MV-4-11 (cell line): ENCODE measurements around the gene VWF.

ENCODE experiments used
- DNase-seq: peaks from one replicate; lab custom pipeline; 2025; lab: John Stamatoyannopoulos, UW

VWF gene

GRCh38 chr12:6076776-6077691 is 47.4 kb downstream of the VWF start:
- DNase-seq: no peak

GRCh38 chr12:6076346-6076745 is 48.1 kb downstream of the VWF start:
- no peak for DNase-seq

DNA sequence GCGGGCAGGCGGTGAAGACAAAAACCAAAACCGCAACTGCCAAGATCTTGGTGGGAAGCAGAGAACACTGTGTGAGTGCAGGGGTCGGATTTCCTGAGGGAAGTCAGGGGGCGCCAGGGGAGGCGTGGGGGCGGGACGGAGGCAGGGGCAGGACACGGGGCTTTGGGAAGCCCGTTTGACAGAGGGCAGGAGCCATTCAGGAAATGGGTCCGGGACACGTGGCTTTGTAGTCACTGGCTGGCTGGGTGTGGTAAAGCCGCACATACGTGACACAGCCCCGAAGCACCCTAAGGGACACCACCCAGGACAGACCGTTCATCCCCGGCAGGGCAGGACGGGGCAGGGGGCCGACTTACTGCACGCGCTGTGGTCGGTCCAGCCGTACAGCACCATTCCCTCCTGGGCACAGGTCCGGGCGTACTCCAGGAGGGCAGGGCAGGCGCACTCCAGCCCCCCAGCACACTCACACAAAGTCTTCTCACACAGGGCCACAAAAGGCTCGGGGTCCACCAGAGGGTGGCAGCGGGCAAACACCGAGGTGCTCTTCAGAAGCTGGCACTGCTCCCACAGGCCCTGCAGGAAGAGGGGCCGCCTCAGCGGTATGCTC is 49.4 kb downstream of the VWF start:
- DNase-seq: peak; percentile 38

- peak; percentile 6 for DNase-seq
These were observed 50.0 kb downstream of the VWF start for GRCh38 chr12:6074427-6074826.

GRCh38 chr12:6073426-6073825 is 51.0 kb downstream of the VWF start:
- DNase-seq: peak; percentile 5

DNA sequence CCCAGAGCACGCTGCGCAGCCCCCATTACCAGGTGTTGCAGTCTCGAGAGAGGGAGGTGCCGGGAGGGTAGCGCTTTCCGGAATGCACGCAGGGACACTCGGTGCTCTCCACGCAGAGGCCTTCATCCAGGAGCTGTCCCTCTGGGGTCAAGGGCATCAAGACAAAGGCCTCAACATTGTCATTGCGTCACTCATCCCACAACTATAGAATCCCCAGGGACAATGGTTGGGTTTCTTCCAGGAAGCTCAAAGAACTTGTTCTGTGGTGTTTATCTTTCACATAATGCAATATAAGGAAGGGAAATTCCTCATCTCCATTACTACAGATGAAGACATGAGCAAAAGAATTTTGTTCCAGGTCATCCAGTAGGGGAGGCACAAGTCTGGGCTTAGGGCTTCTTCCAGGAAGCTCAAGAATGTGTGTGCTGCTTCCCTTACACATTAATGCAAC is 52.1 kb downstream of the VWF start:
- peak; percentile 41 for DNase-seq

- no peak for DNase-seq
These were observed 52.9 kb downstream of the VWF start for GRCh38 chr12:6071589-6071988.

GRCh38 chr12:6070472-6071257 is 53.8 kb downstream of the VWF start:
- DNase-seq: no peak

DNA sequence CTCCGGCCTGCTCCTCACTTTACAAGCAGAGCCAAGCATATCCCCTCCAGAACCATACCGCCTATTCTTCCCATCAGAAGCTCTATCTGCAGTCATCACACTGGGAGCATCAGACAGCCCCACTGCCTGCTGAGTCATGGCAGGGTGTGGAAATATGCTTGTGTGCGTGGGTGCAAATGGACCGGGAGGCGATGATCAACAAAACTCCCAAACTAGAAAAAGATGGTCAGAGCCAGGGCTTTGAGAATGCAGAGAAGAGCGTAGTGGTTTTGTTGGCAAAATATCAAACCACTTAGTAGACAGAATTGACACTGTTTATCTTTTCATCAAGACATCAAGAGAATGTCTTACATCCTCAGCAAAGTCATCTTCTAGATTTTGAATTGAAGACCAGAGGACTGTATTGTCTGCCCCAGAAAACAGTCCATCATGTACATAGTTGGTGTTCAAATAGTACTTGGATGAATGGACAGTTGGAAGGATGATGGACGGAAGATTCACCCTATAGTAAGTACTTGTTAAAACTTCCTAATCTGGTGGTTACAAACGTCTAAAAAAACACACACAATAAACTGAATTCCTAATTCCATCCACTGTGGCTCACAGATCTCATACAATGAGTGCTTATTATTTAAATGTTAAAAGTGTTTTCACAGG is 54.9 kb downstream of the VWF start:
- peak; percentile 30 for DNase-seq

- DNase-seq: no peak
These were observed 56.2 kb downstream of the VWF start for GRCh38 chr12:6068227-6068626.

GRCh38 chr12:6067152-6067916 is 57.1 kb downstream of the VWF start:
- DNase-seq: no peak

- DNase-seq: no peak
These were observed 57.8 kb downstream of the VWF start for GRCh38 chr12:6066651-6067050.

GRCh38 chr12:6065863-6066199 is 58.6 kb downstream of the VWF start:
- DNase-seq: no peak

- no peak for DNase-seq
These were observed 59.2 kb downstream of the VWF start for GRCh38 chr12:6065131-6065862.

DNA sequence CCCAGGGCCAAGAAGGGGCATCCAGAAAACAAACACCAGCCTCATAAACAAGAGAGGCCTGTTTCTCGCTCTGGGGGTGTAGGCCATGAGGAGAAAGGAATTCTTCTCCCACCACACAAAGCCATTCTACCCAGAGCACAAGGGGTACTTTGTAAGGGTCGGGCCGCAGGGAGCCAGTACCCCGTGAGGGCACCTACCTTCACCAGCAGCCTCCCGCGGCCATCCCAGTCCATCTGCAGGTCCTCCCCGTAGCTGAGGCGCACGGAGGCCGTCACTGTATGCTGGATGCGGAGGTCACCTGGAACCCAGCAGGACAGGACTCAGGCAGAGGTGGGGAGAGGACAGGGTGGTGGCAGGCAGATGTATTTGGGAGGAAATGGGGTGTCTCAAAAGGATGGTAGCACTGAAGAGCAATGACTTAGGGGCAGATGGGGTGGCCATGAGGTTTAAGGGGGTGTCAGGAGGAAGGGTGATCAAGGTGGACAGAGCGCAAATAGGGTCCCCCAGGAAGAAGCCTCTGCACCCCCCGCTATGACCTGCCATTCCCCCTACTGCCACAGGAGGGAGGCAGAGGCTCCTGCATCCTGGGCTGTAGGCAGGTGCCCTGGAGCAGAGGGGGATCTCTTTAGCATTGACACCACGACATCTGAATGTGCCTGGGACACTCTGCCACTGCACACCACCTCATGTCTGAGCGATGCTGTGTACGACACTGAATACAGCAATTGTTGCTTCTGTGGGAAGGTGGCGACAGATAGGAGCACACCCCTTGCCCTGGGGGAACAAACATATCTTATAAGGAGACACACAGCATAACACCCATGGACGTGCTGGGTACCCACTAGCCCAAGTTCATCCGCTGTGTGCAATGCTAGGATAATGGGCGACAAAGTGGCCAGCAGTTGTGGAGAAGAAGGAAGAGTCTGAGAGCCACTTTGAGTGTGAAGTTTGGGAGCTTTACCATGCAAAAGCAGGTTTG is 61.4 kb downstream of the VWF start:
- peak; percentile 15 for DNase-seq

DNA sequence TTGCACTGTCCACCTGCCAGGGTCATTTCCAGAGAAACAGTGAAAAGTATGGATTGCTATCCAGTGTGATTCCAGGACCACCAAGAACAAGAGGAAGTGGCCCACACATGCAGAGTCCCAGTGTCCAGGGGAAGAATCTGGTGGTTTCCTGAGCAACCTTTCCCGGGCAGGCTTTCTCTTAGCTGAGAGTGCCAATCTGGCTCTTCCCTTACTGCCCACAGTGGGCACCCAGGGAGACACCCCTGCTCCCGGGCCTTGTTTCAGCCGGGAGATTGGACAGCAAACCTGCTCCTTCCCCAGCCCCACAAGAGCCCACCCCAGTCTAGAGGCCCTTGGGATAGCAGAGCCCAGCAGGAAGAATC is 62.1 kb downstream of the VWF start:
- DNase-seq: no peak

- no peak for DNase-seq
These were observed 62.8 kb downstream of the VWF start for GRCh38 chr12:6061660-6062059.

- DNase-seq: no peak
These were observed 64.5 kb downstream of the VWF start for GRCh38 chr12:6059860-6060565.

DNA sequence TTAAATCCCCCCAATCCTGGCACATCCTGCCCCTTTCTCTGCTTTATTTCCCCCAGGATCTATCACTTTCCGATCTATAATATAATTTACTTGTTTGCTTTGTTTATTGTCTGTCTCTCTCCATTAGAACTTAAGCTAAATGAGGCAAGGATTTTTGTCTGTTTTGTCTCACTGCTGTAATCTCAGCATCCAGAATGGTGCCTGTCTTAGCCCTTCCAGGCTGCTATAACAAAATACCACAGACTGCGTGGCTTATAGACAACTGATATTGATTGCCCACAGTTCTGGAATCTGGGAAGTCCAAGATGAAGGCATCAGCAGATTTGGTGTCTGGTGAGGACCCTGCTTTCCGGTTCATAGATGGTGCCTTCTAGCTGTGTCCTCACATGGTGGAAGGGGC is 65.2 kb downstream of the VWF start:
- DNase-seq: no peak
